Measurements from ENCODE around the gene RAD51D.

DNA sequence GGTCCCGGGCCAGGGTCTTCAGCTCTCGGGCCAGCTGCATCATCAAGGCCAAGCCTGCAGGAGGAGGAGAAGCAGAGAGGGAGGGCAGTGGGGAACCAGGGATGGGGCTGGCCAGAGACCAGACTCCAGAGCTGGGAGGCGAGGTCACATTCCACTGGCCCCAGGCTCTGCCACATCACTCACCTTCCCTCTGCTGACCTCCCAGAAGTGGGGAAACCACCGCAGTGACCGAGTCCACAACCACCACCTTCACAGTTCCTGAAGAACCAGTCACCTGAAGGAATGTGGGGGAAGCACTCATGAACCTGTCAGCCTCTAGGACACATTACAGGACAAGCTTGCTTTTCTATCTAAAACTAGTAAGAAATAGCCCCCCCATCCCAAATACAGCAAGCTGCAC, 16.4 kb downstream of the RAD51D start:
- no peak for TF ChIP-seq EGR1 (IDR thresholded peaks at IDR 0.05; ENCODE audit: low read depth in 2 of 2)
- TF ChIP-seq, protein P1, sequence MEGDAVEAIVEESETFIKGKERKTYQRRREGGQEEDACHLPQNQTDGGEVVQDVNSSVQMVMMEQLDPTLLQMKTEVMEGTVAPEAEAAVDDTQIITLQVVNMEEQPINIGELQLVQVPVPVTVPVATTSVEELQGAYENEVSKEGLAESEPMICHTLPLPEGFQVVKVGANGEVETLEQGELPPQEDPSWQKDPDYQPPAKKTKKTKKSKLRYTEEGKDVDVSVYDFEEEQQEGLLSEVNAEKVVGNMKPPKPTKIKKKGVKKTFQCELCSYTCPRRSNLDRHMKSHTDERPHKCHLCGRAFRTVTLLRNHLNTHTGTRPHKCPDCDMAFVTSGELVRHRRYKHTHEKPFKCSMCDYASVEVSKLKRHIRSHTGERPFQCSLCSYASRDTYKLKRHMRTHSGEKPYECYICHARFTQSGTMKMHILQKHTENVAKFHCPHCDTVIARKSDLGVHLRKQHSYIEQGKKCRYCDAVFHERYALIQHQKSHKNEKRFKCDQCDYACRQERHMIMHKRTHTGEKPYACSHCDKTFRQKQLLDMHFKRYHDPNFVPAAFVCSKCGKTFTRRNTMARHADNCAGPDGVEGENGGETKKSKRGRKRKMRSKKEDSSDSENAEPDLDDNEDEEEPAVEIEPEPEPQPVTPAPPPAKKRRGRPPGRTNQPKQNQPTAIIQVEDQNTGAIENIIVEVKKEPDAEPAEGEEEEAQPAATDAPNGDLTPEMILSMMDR (IDR thresholded peaks at IDR 0.05; ENCODE audit: low read depth, low read length, missing input control): no peak
- no peak for TF ChIP-seq MAX (IDR thresholded peaks at IDR 0.05)
- no peak for TF ChIP-seq RAD21 (IDR thresholded peaks at IDR 0.05)
- no peak for TF ChIP-seq GABPA (IDR thresholded peaks at IDR 0.05 in 1 of 2, conservative IDR thresholded peaks at IDR 0.05 in 1 of 2)
- no peak for TF ChIP-seq TAF1 (conservative IDR thresholded peaks at IDR 0.05)
- TF ChIP-seq RXRA (IDR thresholded peaks at IDR 0.05): no peak
- no peak for TF ChIP-seq YY1 (IDR thresholded peaks at IDR 0.05)

Measured in liver (tissue), 3 donors.